Activated naive CD4-positive, alpha-beta T cell treated with anti-CD3 and anti-CD28 coated beads, Interleukin-2, amount 10 ng/mL, durations not matched to agents 7 days and 5 days (primary cell): ENCODE data around the gene ATG3.
A peak's percentile ranks its signal among the peaks of the same experiment; 100 is the strongest.
"Not testable (repeated sequence)": the region's sequence is repeated elsewhere in the genome, so short reads cannot be mapped to it uniquely, and the experiment has no call there.

Experiments used
- CTCF ChIA-PET: fragments of 350-600 bp; sonication (Branson Sonifier 250); formaldehyde crosslinking; loops from one replicate; lab custom pipeline; 2021; ENCODE audit warnings: antibody characterized with exemption; lab: Charles Lee
- DNase-seq: peaks from one replicate; pipeline ENCODE4 v3.0.0-alpha.2; 2020
- H3K27ac Mint-ChIP-seq: one replicate; pipeline ENCODE4 v1.8.0; 2021; ENCODE audit warnings: mild to moderate bottlenecking, moderate library complexity, mixed read lengths
- H3K27me3 Mint-ChIP-seq: one replicate; pipeline ENCODE4 v1.8.0; 2021; ENCODE audit warnings: mild to moderate bottlenecking, mixed read lengths
- H3K36me3 Mint-ChIP-seq: one replicate; pipeline ENCODE4 v1.8.0; 2021; ENCODE audit warnings: mixed read lengths
- H3K4me1 Mint-ChIP-seq: one replicate; pipeline ENCODE4 v1.8.0; 2021; ENCODE audit warnings: mixed read lengths
- H3K4me3 Mint-ChIP-seq: one replicate; pipeline ENCODE4 v1.8.0; 2021; ENCODE audit warnings: mild to moderate bottlenecking, moderate library complexity, mixed read lengths
- H3K9me3 Mint-ChIP-seq: one replicate; pipeline ENCODE4 v1.8.0; 2021; ENCODE audit warnings: mixed read lengths

Gene ATG3

GRCh38 chr3:112582244-112582874 lies 20.6 kb upstream of the ATG3 start:
- peaks cover 39% of the 10 kb centered on the region for H3K36me3 Mint-ChIP-seq
- no peak overlapping the region for H3K4me3 Mint-ChIP-seq
- peaks cover 7% of the 10 kb centered on the region for H3K4me1 Mint-ChIP-seq
- DNase-seq, result peak; percentile 59
- H3K27ac Mint-ChIP-seq, result no peak overlapping the region
- CTCF ChIA-PET, result interaction anchor here (0.8 to 2.8 kb wide), 31 partner anchors 8 to 446 kb away, joined by 3 to 22 read pairs (median 5); partner anchors contain the start of genes ATG3, SLC35A5 and SLC9C1
- H3K9me3 Mint-ChIP-seq, result no peaks in the 10 kb centered on the region
- no peaks in the 10 kb centered on the region for H3K27me3 Mint-ChIP-seq

DNA sequence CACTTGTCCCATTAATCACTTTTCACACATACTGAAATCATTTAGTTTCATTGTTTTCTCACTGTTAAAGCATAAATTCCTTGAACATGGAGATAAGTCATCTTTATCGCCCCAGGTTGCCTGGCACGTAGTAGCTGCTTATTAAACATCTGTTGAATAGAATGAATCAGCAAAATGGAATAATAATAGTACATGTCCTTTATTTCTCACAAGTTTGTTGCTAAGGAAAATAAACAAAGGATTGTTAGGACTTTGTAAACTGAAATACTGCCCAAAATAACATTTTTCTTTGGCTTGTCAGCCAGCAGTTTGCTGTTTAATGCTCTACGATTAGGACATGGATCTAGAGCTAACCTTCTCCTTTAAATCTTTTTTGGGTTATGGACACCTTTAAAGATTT lies 17.9 kb upstream of the ATG3 start:
- H3K4me1 Mint-ChIP-seq, result peaks cover 6% of the 10 kb centered on the region
- H3K9me3 Mint-ChIP-seq, result no peaks in the 10 kb centered on the region
- no peak overlapping the region for H3K27ac Mint-ChIP-seq
- H3K36me3 Mint-ChIP-seq, result peaks cover 26% of the 10 kb centered on the region
- CTCF ChIA-PET, result interaction anchor here (0.6 to 1.2 kb wide), 2 partner anchors 142 to 539 kb away, joined by 3 read pairs; no protein-coding TSS in a partner anchor
- DNase-seq, result no peak
- H3K4me3 Mint-ChIP-seq, result no peak overlapping the region
- no peaks in the 10 kb centered on the region for H3K27me3 Mint-ChIP-seq

GRCh38 chr3:112579232-112579631 lies 17.5 kb upstream of the ATG3 start:
- Mint-ChIP-seq H3K36me3 (peaks cover 24% of the 10 kb centered on the region), H3K4me1 (peaks cover 6% of the 10 kb centered on the region), H3K9me3 (no peaks in the 10 kb centered on the region), H3K27me3 (no peaks in the 10 kb centered on the region), H3K27ac (peak overlapping the region; percentile 40), H3K4me3 (no peak overlapping the region)
- CTCF ChIA-PET, result interaction anchor here (0.6 kb wide), 1 partner anchor 539 kb away, joined by 3 read pairs; no protein-coding TSS in a partner anchor
- DNase-seq, result no peak

GRCh38 chr3:112572701-112573100 lies 10.9 kb upstream of the ATG3 start:
- peaks cover 5% of the 10 kb centered on the region for H3K4me1 Mint-ChIP-seq
- H3K27me3 Mint-ChIP-seq, result no peaks in the 10 kb centered on the region
- peaks cover 35% of the 10 kb centered on the region for H3K36me3 Mint-ChIP-seq
- no peaks in the 10 kb centered on the region for H3K9me3 Mint-ChIP-seq
- H3K4me3 Mint-ChIP-seq, result no peak overlapping the region
- H3K27ac Mint-ChIP-seq, result no peak overlapping the region
- CTCF ChIA-PET, result no interaction called here
- no peak for DNase-seq

DNA sequence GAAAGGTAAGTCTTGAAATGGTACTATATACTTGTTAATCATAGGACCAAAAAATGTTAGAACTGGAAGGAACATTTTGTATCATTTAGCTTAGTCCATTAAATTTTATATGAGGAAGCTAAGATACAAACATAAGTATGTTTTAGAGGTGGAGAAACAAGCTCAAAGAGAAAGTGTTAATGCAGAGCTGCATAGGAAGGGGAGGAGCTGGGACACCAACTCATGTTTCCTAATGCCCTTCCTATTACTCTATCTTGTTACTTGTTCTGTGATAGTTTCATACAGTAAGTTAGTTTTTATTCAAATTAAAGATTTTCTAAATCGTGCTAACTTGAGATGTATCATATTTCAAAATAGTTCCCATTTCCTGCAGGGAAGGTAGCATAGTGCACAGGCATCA lies 7.5 kb upstream of the ATG3 start:
- CTCF ChIA-PET, result interaction anchor here (1.0 to 1.5 kb wide), 5 partner anchors 9 to 410 kb away, joined by 3 to 6 read pairs (median 3); no protein-coding TSS in a partner anchor
- no peaks in the 10 kb centered on the region for H3K9me3 Mint-ChIP-seq
- no peak overlapping the region for H3K4me3 Mint-ChIP-seq
- H3K27me3 Mint-ChIP-seq, result no peaks in the 10 kb centered on the region
- DNase-seq, result no peak
- H3K27ac Mint-ChIP-seq, result no peak overlapping the region
- H3K4me1 Mint-ChIP-seq, result peaks cover 2% of the 10 kb centered on the region
- peaks cover 44% of the 10 kb centered on the region for H3K36me3 Mint-ChIP-seq

GRCh38 chr3:112568642-112569041 lies 6.9 kb upstream of the ATG3 start:
- CTCF ChIA-PET, result interaction anchor here (1.0 to 1.5 kb wide), 5 partner anchors 10 to 410 kb away, joined by 3 to 6 read pairs (median 3); no protein-coding TSS in a partner anchor
- no peaks in the 10 kb centered on the region for H3K27me3 Mint-ChIP-seq
- no peak overlapping the region for H3K27ac Mint-ChIP-seq
- H3K4me1 Mint-ChIP-seq, result peaks cover 3% of the 10 kb centered on the region
- no peak overlapping the region for H3K4me3 Mint-ChIP-seq
- no peak for DNase-seq
- H3K36me3 Mint-ChIP-seq, result peaks cover 41% of the 10 kb centered on the region
- H3K9me3 Mint-ChIP-seq, result no peaks in the 10 kb centered on the region

- CTCF ChIA-PET, result no interaction called here
- peaks cover 28% of the 10 kb centered on the region for H3K36me3 Mint-ChIP-seq
- H3K4me1 Mint-ChIP-seq, result peaks cover 25% of the 10 kb centered on the region
- H3K27ac Mint-ChIP-seq, result no peak overlapping the region
- no peak overlapping the region for H3K4me3 Mint-ChIP-seq
- no peaks in the 10 kb centered on the region for H3K9me3 Mint-ChIP-seq
- no peak for DNase-seq
- H3K27me3 Mint-ChIP-seq, result no peaks in the 10 kb centered on the region
These were observed 3.2 kb upstream of the ATG3 start for GRCh38 chr3:112564940-112565305.

DNA sequence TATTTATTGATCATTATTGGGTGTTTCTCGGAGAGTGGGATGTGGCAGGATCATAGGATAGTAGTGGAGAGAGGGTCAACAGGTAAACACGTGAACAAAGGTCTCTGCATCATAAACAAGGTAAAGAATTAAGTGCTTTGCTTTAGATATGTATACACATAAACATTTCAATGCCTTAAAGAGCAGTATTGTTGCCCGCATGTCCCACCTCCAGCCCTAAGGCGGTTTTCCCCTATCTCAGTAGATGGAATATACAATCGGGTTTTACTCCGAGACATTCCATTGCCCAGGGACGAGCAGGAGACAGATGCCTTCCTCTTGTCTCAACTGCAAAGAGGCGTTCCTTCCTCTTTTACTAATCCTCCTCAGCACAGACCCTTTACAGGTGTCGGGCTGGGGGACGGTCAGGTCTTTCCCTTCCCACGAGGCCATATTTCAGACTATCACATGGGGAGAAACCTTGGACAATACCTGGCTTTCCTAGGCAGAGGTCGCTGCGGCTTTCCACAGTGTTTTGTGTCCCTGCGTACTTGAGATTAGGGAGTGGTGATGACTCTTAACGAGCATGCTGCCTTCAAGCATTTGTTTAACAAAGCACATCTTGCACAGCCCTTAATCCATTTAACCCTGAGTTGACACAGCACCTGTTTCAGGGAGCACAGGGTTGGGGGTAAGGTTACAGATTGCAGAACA lies 2.6 kb upstream of the ATG3 start:
- peaks cover 30% of the 10 kb centered on the region for H3K4me1 Mint-ChIP-seq
- not testable (repeated sequence) for H3K27me3 Mint-ChIP-seq

GRCh38 chr3:112561484-112561733 lies 353 bp downstream of the ATG3 start:
- H3K4me3 Mint-ChIP-seq, result peak overlapping the region; percentile 99
- CTCF ChIA-PET, result interaction anchor here (1.0 to 1.2 kb wide), 2 partner anchors 21 to 71 kb away, joined by 3 read pairs; no protein-coding TSS in a partner anchor
- DNase-seq, result peak; percentile 86

More for the DNA sequence above, 2.6 kb upstream of the ATG3 start:
- H3K4me3 Mint-ChIP-seq, H3K9me3 Mint-ChIP-seq, CTCF ChIA-PET, DNase-seq, H3K27ac Mint-ChIP-seq: not testable (repeated sequence)
- peaks cover 23% of the 10 kb centered on the region for H3K36me3 Mint-ChIP-seq

GRCh38 chr3:112560721-112561483 lies 860 bp downstream of the ATG3 start:
- DNase-seq, result peak; percentile 88
- H3K4me1 Mint-ChIP-seq, result peaks cover 38% of the 10 kb centered on the region
- no peaks in the 10 kb centered on the region for H3K27me3 Mint-ChIP-seq
- H3K9me3 Mint-ChIP-seq, result no peaks in the 10 kb centered on the region
- peak overlapping the region; percentile 99 for H3K4me3 Mint-ChIP-seq
- peaks cover 22% of the 10 kb centered on the region for H3K36me3 Mint-ChIP-seq
- H3K27ac Mint-ChIP-seq, result peak overlapping the region; percentile 99
- CTCF ChIA-PET, result interaction anchor here (1.0 to 1.2 kb wide), 2 partner anchors 22 to 72 kb away, joined by 3 read pairs; no protein-coding TSS in a partner anchor

More at GRCh38 chr3:112561484-112561733, 353 bp downstream of the ATG3 start:
- no peaks in the 10 kb centered on the region for H3K9me3 Mint-ChIP-seq
- H3K36me3 Mint-ChIP-seq, result peaks cover 25% of the 10 kb centered on the region
- H3K27me3 Mint-ChIP-seq, result no peaks in the 10 kb centered on the region
- peaks cover 36% of the 10 kb centered on the region for H3K4me1 Mint-ChIP-seq
- H3K27ac Mint-ChIP-seq, result peak overlapping the region; percentile 99

DNA sequence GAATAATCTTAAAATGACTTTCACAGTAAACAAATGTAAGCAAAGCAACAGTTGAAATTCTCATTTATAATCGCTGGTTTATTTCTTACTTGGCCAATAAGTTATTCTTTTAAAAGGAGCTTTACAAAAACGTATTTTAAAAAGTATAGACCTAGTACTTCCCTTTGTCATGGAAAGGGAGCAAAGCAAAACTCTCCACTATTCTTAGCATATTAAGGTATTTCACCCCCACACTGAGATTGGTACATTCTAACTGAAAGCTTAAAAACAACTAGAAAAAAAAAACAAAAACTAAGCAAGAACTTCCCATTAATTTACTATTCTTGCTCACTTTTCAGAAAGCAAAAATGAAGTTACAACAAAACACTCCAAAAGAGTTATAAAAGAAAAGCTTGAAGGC lies 1.5 kb downstream of the ATG3 start:
- no peak for DNase-seq
- Mint-ChIP-seq H3K27me3 (no peaks in the 10 kb centered on the region), H3K4me3 (peak overlapping the region; percentile 99), H3K27ac (peak overlapping the region; percentile 99), H3K9me3 (no peaks in the 10 kb centered on the region), H3K4me1 (peaks cover 44% of the 10 kb centered on the region), H3K36me3 (peaks cover 26% of the 10 kb centered on the region)
- CTCF ChIA-PET, result no interaction called here

GRCh38 chr3:112557976-112558375 lies 3.8 kb downstream of the ATG3 start:
- CTCF ChIA-PET, result no interaction called here
- no peak for DNase-seq
- H3K36me3 Mint-ChIP-seq, result peaks cover 35% of the 10 kb centered on the region
- H3K9me3 Mint-ChIP-seq, result peaks cover 2% of the 10 kb centered on the region
- H3K4me3 Mint-ChIP-seq, result no peak overlapping the region
- no peak overlapping the region for H3K27ac Mint-ChIP-seq
- peaks cover 42% of the 10 kb centered on the region for H3K4me1 Mint-ChIP-seq
- no peaks in the 10 kb centered on the region for H3K27me3 Mint-ChIP-seq

DNA sequence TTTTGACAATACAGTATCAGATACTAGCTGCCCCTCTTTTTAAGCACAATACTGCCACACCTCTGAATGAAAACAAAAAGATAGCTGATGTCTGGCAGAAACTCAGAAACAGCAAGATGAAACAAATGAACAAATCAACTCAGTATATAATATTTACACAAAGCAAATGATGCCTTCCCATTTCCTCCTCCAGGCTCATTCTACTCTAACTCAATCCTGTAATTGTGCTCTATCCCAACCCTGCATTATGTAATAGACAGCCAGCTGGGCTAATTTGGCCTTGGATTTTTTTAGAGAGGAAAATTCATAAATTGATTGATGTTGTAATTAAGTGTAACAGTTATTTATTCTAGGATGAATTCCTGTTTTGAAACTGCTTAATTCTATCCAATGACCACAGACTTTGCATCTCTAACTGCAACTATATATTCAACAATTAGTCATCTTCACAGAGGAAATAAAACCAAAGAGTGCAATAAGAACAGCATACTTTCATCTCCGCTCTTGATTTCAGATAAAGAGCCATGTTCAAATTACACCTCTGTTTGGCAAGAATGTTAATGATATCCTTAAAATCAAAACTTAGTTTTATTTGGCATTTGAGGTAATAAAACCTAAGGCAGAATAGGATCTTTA lies 6.1 kb downstream of the ATG3 start:
- CTCF ChIA-PET, result interaction anchor here (0.9 kb wide), 1 partner anchor 57 kb away, joined by 3 read pairs; no protein-coding TSS in a partner anchor
- Mint-ChIP-seq H3K27me3 (no peaks in the 10 kb centered on the region), H3K9me3 (peaks cover 8% of the 10 kb centered on the region), H3K4me1 (peaks cover 33% of the 10 kb centered on the region), H3K36me3 (peaks cover 46% of the 10 kb centered on the region), H3K4me3 (no peak overlapping the region), H3K27ac (no peak overlapping the region)
- no peak for DNase-seq

DNA sequence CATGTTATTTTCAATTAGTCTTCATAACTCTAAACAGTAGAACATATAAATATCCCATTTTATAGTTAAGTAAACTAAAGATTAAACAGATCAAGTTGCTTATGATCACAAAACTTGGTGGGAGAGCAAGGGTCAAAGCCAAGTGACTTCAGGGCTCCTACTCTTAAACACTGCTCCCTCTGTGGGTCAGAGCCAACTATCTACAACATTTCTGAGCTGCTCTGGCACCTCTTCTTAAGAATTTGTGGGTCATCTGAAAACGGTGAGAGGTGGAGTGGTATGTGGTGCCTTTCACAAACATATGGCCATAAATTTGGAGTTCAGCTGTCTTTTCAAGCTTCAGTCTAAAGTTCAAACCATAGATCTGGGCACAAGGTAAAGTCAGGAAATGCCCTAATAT lies 10.9 kb downstream of the ATG3 start:
- Mint-ChIP-seq H3K36me3 (peaks cover 54% of the 10 kb centered on the region), H3K4me3 (no peak overlapping the region), H3K27me3 (no peaks in the 10 kb centered on the region), H3K4me1 (peaks cover 12% of the 10 kb centered on the region), H3K9me3 (peaks cover 8% of the 10 kb centered on the region), H3K27ac (no peak overlapping the region)
- CTCF ChIA-PET, result no interaction called here
- no peak for DNase-seq
